Neural crest cell (in vitro differentiated cells): ENCODE measurements around the gene TINAGL1. TPM values are rescaled to one million over a fixed set of nuclear protein-coding genes. Genes with fewer than 3 reads are reported as not detected.

Experiments
- DNase-seq: peaks from one replicate; pipeline ENCODE4 v3.0.0; 2021; ENCODE audit warnings: low read depth, mixed read lengths, low spot score
- H3K27ac Mint-ChIP-seq: one replicate; pipeline ENCODE4 v1.8.0; 2021; ENCODE audit warnings: mild to moderate bottlenecking, mixed read lengths; ENCODE audit not compliant: unreplicated experiment
- H3K27me3 Mint-ChIP-seq: 2 replicates; pipeline ENCODE4 v1.8.0; 2021; ENCODE audit warnings: low read depth, mild to moderate bottlenecking, mixed read lengths
- H3K36me3 Mint-ChIP-seq: 2 replicates; pipeline ENCODE4 v1.8.0; 2021; ENCODE audit warnings: low read depth, mild to moderate bottlenecking, mixed read lengths
- H3K4me1 Mint-ChIP-seq: 2 replicates; pipeline ENCODE4 v1.8.0; 2021; ENCODE audit warnings: mixed read lengths
- H3K4me3 Mint-ChIP-seq: one replicate; pipeline ENCODE4 v1.8.0; 2021; ENCODE audit warnings: mild to moderate bottlenecking, mixed read lengths
- H3K9me3 Mint-ChIP-seq: 2 replicates; pipeline ENCODE4 v1.8.0; 2021; ENCODE audit warnings: mixed read lengths
- CTCF ChIP-seq: fragments of 200-600 bp; sonication (generic); conservative IDR thresholded peaks from 2 replicates; pipeline ENCODE4 v1.5.0; 2021; ENCODE audit warnings: antibody characterized with exemption, mild to moderate bottlenecking
- total RNA-seq: library from RNA; stranded (reverse); gene quantifications from 2 replicates; pipeline ENCODE4 v1.2.1, GENCODE V29; 2021

The TINAGL1 gene
- total RNA-seq, 1 donor from 2014 or later, result not detected

GRCh38 chr1:31587720-31588423 is 11.6 kb downstream of the TINAGL1 start:
- peaks cover 49% of the 10 kb centered on the region for H3K27me3 Mint-ChIP-seq
- no peaks in the 10 kb centered on the region for H3K4me1 Mint-ChIP-seq
- DNase-seq, result peak; percentile 52
- TF ChIP-seq CTCF, result peak; percentile 60
- H3K36me3 Mint-ChIP-seq, result no peaks in the 10 kb centered on the region
- H3K9me3 Mint-ChIP-seq, result no peaks in the 10 kb centered on the region
- no peak overlapping the region for H3K27ac Mint-ChIP-seq
- H3K4me3 Mint-ChIP-seq, result no peak overlapping the region

GRCh38 chr1:31588751-31589515 is 12.6 kb downstream of the TINAGL1 start:
- no peak for TF ChIP-seq CTCF
- DNase-seq, result no peak
- H3K27ac Mint-ChIP-seq, result no peak overlapping the region
- H3K4me3 Mint-ChIP-seq, result no peak overlapping the region
- H3K9me3 Mint-ChIP-seq, result no peaks in the 10 kb centered on the region
- H3K4me1 Mint-ChIP-seq, result no peaks in the 10 kb centered on the region
- peaks cover 55% of the 10 kb centered on the region for H3K27me3 Mint-ChIP-seq
- no peaks in the 10 kb centered on the region for H3K36me3 Mint-ChIP-seq

GRCh38 chr1:31591425-31592093 is 15.2 kb downstream of the TINAGL1 start:
- DNase-seq, result no peak
- H3K9me3 Mint-ChIP-seq, result no peaks in the 10 kb centered on the region
- H3K36me3 Mint-ChIP-seq, result no peaks in the 10 kb centered on the region
- no peak overlapping the region for H3K4me3 Mint-ChIP-seq
- H3K27me3 Mint-ChIP-seq, result peaks cover 59% of the 10 kb centered on the region
- no peak for TF ChIP-seq CTCF
- H3K27ac Mint-ChIP-seq, result no peak overlapping the region
- H3K4me1 Mint-ChIP-seq, result peaks cover 11% of the 10 kb centered on the region

GRCh38 chr1:31592132-31592531 is 15.8 kb downstream of the TINAGL1 start:
- no peak overlapping the region for H3K27ac Mint-ChIP-seq
- no peaks in the 10 kb centered on the region for H3K9me3 Mint-ChIP-seq
- peaks cover 15% of the 10 kb centered on the region for H3K4me1 Mint-ChIP-seq
- H3K4me3 Mint-ChIP-seq, result no peak overlapping the region
- TF ChIP-seq CTCF, result no peak
- H3K27me3 Mint-ChIP-seq, result peaks cover 59% of the 10 kb centered on the region
- no peak for DNase-seq
- no peaks in the 10 kb centered on the region for H3K36me3 Mint-ChIP-seq

GRCh38 chr1:31593136-31593665 is 16.9 kb downstream of the TINAGL1 start:
- no peak for TF ChIP-seq CTCF
- H3K4me1 Mint-ChIP-seq, result peaks cover 15% of the 10 kb centered on the region
- no peaks in the 10 kb centered on the region for H3K36me3 Mint-ChIP-seq
- DNase-seq, result no peak
- H3K4me3 Mint-ChIP-seq, result no peak overlapping the region
- no peaks in the 10 kb centered on the region for H3K9me3 Mint-ChIP-seq
- no peak overlapping the region for H3K27ac Mint-ChIP-seq
- H3K27me3 Mint-ChIP-seq, result peaks cover 52% of the 10 kb centered on the region
